GM19438 (cell line): ENCODE measurements around the gene STAT4.

ENCODE experiments used
- ATAC-seq: cut with Tn5 transposase; IDR thresholded peaks from one replicate; pipeline ENCODE4 v1.9.1; 2021; ENCODE audit warnings: low read depth; ENCODE audit not compliant: unreplicated experiment

The STAT4 gene

GRCh38 chr2:191049728-191050639, 100.8 kb downstream of the STAT4 start:
- ATAC-seq = peak; percentile 61

- ATAC-seq = no peak
These were observed 102.7 kb downstream of the STAT4 start for GRCh38 chr2:191048073-191048472.

GRCh38 chr2:191045141-191045540, 105.7 kb downstream of the STAT4 start:
- no peak for ATAC-seq

- ATAC-seq = no peak
These were observed 107.4 kb downstream of the STAT4 start for GRCh38 chr2:191043438-191043837.

GRCh38 chr2:191041418-191042161, 109.2 kb downstream of the STAT4 start:
- ATAC-seq = no peak

- no peak for ATAC-seq
These were observed 111.2 kb downstream of the STAT4 start for GRCh38 chr2:191039616-191040015.

- ATAC-seq = no peak
These were observed 112.1 kb downstream of the STAT4 start for GRCh38 chr2:191038741-191039140.

GRCh38 chr2:191038241-191038725, 112.5 kb downstream of the STAT4 start:
- no peak for ATAC-seq

GRCh38 chr2:191037351-191037750, 113.4 kb downstream of the STAT4 start:
- no peak for ATAC-seq

- no peak for ATAC-seq
These were observed 114.4 kb downstream of the STAT4 start for GRCh38 chr2:191036363-191036762.

GRCh38 chr2:191032588-191033429, 118.0 kb downstream of the STAT4 start:
- no peak for ATAC-seq

GRCh38 chr2:191031256-191031655, 119.5 kb downstream of the STAT4 start:
- ATAC-seq = no peak

GRCh38 chr2:191030521-191031154, 120.2 kb downstream of the STAT4 start:
- ATAC-seq = peak; percentile 88

GRCh38 chr2:191029280-191029950, 121.4 kb downstream of the STAT4 start:
- ATAC-seq = no peak

GRCh38 chr2:191026377-191026776, 124.4 kb downstream of the STAT4 start:
- ATAC-seq = no peak

GRCh38 chr2:191025135-191025534, 125.7 kb downstream of the STAT4 start:
- no peak for ATAC-seq

GRCh38 chr2:191023235-191023679, 127.5 kb downstream of the STAT4 start:
- ATAC-seq = no peak

GRCh38 chr2:191020742-191021381, 129.9 kb downstream of the STAT4 start:
- peak; percentile 7 for ATAC-seq

- ATAC-seq = peak; percentile 67
These were observed 130.5 kb downstream of the STAT4 start for GRCh38 chr2:191020221-191020741.
